Measurements from ENCODE around the gene QSOX2.

DNA sequence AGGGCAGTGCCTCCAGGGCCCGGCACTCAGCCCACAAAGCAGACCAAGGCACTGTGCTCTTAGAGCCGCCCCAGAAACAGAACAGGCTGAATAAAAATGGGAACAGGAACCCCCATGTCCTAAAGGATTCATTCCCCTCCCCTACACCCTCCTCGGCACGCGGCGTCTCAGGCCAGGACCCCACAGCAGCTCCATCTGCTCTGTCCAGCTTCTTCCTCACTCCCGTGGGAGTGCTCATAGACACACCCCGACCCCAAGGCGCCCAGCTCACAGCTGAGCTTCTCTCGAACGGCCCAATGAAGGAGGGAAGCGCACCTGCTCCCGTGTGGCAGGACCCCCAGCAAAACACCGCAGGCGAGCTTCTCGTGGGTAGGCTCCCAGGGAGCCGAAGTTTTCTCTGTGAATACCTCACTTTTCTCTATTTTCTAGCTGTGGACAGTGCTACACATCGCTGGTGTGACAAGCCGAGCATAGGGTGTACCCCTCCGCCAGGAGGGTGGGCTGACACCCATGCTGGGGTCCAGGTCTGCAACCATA, 15.4 kb upstream of the QSOX2 start:
- no peak for TF ChIP-seq EP300 (IDR thresholded peaks at IDR 0.05)
- TF ChIP-seq, protein P1, sequence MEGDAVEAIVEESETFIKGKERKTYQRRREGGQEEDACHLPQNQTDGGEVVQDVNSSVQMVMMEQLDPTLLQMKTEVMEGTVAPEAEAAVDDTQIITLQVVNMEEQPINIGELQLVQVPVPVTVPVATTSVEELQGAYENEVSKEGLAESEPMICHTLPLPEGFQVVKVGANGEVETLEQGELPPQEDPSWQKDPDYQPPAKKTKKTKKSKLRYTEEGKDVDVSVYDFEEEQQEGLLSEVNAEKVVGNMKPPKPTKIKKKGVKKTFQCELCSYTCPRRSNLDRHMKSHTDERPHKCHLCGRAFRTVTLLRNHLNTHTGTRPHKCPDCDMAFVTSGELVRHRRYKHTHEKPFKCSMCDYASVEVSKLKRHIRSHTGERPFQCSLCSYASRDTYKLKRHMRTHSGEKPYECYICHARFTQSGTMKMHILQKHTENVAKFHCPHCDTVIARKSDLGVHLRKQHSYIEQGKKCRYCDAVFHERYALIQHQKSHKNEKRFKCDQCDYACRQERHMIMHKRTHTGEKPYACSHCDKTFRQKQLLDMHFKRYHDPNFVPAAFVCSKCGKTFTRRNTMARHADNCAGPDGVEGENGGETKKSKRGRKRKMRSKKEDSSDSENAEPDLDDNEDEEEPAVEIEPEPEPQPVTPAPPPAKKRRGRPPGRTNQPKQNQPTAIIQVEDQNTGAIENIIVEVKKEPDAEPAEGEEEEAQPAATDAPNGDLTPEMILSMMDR (IDR thresholded peaks at IDR 0.05), result no peak

All from upper lobe of left lung (tissue), 4 donors.